ENCODE data around the gene SAMD11. TPM values are rescaled to one million over a fixed set of nuclear protein-coding genes. Genes with fewer than 3 reads are reported as not detected.

SAMD11 gene
- total RNA-seq, 1 experiment from 2014 or later = not detected

GRCh38 chr1:931380-932172 lies 7.9 kb downstream of the SAMD11 start:
- Histone ChIP-seq H4K20me1 (ENCODE audit: insufficient read depth, low read depth, low read length) (no peaks in the 10 kb centered on the region), H3K27me3 (ENCODE audit: low read length) (no peaks in the 10 kb centered on the region), H3K27ac (ENCODE audit: low read length) (no peak overlapping the region), H3K4me1 (ENCODE audit: low read length) (no peaks in the 10 kb centered on the region), H3K36me3 (ENCODE audit: insufficient read depth, low read length) (no peaks in the 10 kb centered on the region), H3K4me2 (ENCODE audit: low read depth, low read length, poor library complexity, severe bottlenecking) (no peak overlapping the region), H3K79me2 (ENCODE audit: low read length) (no peaks in the 10 kb centered on the region), H2AFZ (ENCODE audit: low read length) (no peak overlapping the region), H3K4me3 (ENCODE audit: low read length) (no peak overlapping the region), H3K9me3 (ENCODE audit: low read length) (no peaks in the 10 kb centered on the region), H3K9ac (ENCODE audit: low read length) (no peak overlapping the region), H3K9me2 (replicated peaks; ENCODE audit: insufficient read depth, low read length) (no peaks in the 10 kb centered on the region)
- no peak for DNase-seq

DNA sequence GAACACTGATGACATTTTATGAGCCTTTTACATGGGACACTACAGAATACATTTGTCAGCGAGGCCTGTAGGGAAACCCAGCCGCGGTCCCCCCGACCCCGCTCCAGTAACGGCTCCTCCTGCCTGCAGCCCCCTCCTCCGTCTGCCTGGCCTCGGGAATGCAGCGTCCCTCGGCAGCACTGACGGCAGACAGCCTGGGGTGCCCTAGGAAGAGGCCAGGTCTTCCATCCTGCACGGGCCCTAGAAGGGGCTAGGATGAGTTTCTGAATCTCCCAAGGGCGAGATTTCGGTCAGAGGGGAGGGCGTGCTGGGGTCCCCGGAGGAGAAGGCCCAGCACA lies 8.4 kb downstream of the SAMD11 start:
- H3K9me3 ChIP-seq (ENCODE audit: low read length) = no peaks in the 10 kb centered on the region
- no peak overlapping the region for H3K9ac ChIP-seq (ENCODE audit: low read length)
- no peaks in the 10 kb centered on the region for H3K36me3 ChIP-seq (ENCODE audit: insufficient read depth, low read length)
- no peaks in the 10 kb centered on the region for H3K27me3 ChIP-seq (ENCODE audit: low read length)
- no peaks in the 10 kb centered on the region for H3K9me2 ChIP-seq (replicated peaks; ENCODE audit: insufficient read depth, low read length)
- H3K4me1 ChIP-seq (ENCODE audit: low read length) = no peaks in the 10 kb centered on the region
- no peak overlapping the region for H3K4me2 ChIP-seq (ENCODE audit: low read depth, low read length, poor library complexity, severe bottlenecking)
- H4K20me1 ChIP-seq (ENCODE audit: insufficient read depth, low read depth, low read length) = no peaks in the 10 kb centered on the region
- H2AFZ ChIP-seq (ENCODE audit: low read length) = no peak overlapping the region
- no peaks in the 10 kb centered on the region for H3K79me2 ChIP-seq (ENCODE audit: low read length)
- no peak overlapping the region for H3K27ac ChIP-seq (ENCODE audit: low read length)
- H3K4me3 ChIP-seq (ENCODE audit: low read length) = no peak overlapping the region
- no peak for DNase-seq

GRCh38 chr1:932776-933602 lies 9.3 kb downstream of the SAMD11 start:
- DNase-seq = no peak
- Histone ChIP-seq H3K4me3 (ENCODE audit: low read length) (no peak overlapping the region), H3K79me2 (ENCODE audit: low read length) (no peaks in the 10 kb centered on the region), H3K4me2 (ENCODE audit: low read depth, low read length, poor library complexity, severe bottlenecking) (no peak overlapping the region), H3K9me2 (replicated peaks; ENCODE audit: insufficient read depth, low read length) (no peaks in the 10 kb centered on the region), H3K27ac (ENCODE audit: low read length) (no peak overlapping the region), H4K20me1 (ENCODE audit: insufficient read depth, low read depth, low read length) (no peaks in the 10 kb centered on the region), H3K27me3 (ENCODE audit: low read length) (no peaks in the 10 kb centered on the region), H3K9ac (ENCODE audit: low read length) (no peak overlapping the region), H3K4me1 (ENCODE audit: low read length) (no peaks in the 10 kb centered on the region), H3K9me3 (ENCODE audit: low read length) (no peaks in the 10 kb centered on the region), H3K36me3 (ENCODE audit: insufficient read depth, low read length) (no peaks in the 10 kb centered on the region), H2AFZ (ENCODE audit: low read length) (no peak overlapping the region)

DNA sequence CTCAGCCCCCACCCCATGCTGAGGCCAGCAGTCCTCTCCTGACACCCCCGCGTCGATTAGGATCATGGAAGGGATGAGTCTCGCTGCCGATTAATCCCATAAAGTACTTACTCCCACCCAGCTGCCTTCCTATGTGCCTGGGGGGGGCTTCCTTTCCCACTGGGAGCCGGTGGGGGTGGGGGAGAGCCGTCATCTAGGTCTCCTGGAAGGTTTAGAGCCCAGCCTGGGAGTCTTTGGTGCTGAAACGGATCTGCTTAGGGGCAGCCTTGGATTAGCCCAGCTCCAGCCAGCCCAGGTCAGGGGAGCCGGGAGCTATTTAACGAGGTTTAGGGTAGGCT lies 9.8 kb downstream of the SAMD11 start:
- H2AFZ ChIP-seq (ENCODE audit: low read length) = no peak overlapping the region
- H3K79me2 ChIP-seq (ENCODE audit: low read length) = no peaks in the 10 kb centered on the region
- H3K4me3 ChIP-seq (ENCODE audit: low read length) = no peak overlapping the region
- H3K4me1 ChIP-seq (ENCODE audit: low read length) = no peaks in the 10 kb centered on the region
- H3K27me3 ChIP-seq (ENCODE audit: low read length) = no peaks in the 10 kb centered on the region
- no peaks in the 10 kb centered on the region for H3K9me2 ChIP-seq (replicated peaks; ENCODE audit: insufficient read depth, low read length)
- H3K9me3 ChIP-seq (ENCODE audit: low read length) = no peaks in the 10 kb centered on the region
- H4K20me1 ChIP-seq (ENCODE audit: insufficient read depth, low read depth, low read length) = no peaks in the 10 kb centered on the region
- H3K27ac ChIP-seq (ENCODE audit: low read length) = no peak overlapping the region
- no peaks in the 10 kb centered on the region for H3K36me3 ChIP-seq (ENCODE audit: insufficient read depth, low read length)
- DNase-seq = no peak
- no peak overlapping the region for H3K9ac ChIP-seq (ENCODE audit: low read length)
- no peak overlapping the region for H3K4me2 ChIP-seq (ENCODE audit: low read depth, low read length, poor library complexity, severe bottlenecking)

DNA sequence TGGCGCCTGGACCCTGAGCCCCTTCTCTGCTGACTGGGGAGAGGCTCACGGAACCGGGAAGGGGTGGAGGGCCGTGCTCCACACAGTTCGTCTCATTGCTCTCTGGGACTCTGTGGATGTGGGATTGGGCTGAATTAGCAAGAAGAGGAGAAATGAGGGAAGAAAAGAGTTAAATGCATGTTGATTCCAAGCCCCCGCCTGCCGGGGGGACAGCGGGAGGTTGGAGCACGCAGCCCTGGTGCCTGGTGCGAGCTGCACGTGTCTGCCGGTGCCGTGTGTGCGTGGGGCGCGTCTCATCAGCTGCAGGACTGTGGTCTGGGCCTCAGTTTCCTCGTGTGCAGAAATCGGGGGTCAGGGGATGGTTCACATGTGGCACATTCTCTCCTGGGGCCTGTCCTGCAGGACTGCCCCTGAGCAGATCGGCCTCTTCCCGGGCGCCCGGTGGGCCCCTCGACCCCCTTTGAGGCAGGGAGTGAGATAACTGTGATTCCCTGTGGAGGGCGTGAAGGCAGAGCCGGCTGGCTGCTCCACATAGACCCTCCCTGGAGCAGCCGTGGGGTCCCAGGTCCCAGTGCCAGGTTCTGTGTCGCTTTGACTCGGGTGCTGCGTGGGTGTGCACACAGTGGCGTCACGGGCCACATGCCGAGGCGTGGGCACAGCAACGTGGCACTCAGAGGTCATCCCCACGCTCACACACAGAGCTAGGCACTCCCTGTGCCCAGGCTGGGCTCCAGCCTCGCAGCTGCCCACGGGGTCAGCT lies 11.4 kb downstream of the SAMD11 start:
- no peak overlapping the region for H3K27ac ChIP-seq (ENCODE audit: low read length)
- H3K27me3 ChIP-seq (ENCODE audit: low read length) = no peaks in the 10 kb centered on the region; the same call in 1 of the 2 replicates
- H3K9me3 ChIP-seq (ENCODE audit: low read length) = no peaks in the 10 kb centered on the region
- no peaks in the 10 kb centered on the region for H3K9me2 ChIP-seq (replicated peaks; ENCODE audit: insufficient read depth, low read length)
- no peak overlapping the region for H3K4me3 ChIP-seq (ENCODE audit: low read length)
- peaks cover 4% of the 10 kb centered on the region; the same call in 1 of the 2 replicates for H3K4me1 ChIP-seq (ENCODE audit: low read length)
- DNase-seq = no peak
- H3K4me2 ChIP-seq (ENCODE audit: low read depth, low read length, poor library complexity, severe bottlenecking) = no peak overlapping the region
- no peak overlapping the region for H3K9ac ChIP-seq (ENCODE audit: low read length)
- no peaks in the 10 kb centered on the region for H3K36me3 ChIP-seq (ENCODE audit: insufficient read depth, low read length)
- no peaks in the 10 kb centered on the region for H3K79me2 ChIP-seq (ENCODE audit: low read length)
- H2AFZ ChIP-seq (ENCODE audit: low read length) = no peak overlapping the region
- no peaks in the 10 kb centered on the region for H4K20me1 ChIP-seq (ENCODE audit: insufficient read depth, low read depth, low read length)

DNA sequence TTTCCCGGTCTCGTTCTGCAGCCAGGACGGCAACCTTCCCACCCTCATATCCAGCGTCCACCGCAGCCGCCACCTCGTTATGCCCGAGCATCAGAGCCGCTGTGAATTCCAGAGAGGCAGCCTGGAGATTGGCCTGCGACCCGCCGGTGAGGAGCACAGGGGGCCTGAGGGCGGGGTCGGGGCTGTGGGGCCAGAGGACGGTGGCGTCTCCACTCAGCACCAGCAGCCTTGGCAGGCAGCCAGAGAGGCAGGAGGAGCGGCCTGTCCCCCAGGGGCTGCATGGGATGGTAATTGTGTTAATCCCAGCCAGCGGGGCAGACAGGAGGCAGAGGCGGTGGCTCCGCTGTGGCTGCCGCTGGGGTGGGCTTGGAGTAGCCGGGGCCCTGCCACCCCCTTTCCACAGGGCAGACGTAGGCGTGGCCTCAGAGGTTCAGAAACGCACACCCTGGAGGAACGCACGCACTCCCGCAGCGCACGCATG lies 12.1 kb downstream of the SAMD11 start:
- Histone ChIP-seq H3K4me2 (ENCODE audit: low read depth, low read length, poor library complexity, severe bottlenecking) (no peak overlapping the region), H3K9me2 (replicated peaks; ENCODE audit: insufficient read depth, low read length) (no peaks in the 10 kb centered on the region), H3K27me3 (ENCODE audit: low read length) (no peaks in the 10 kb centered on the region; the same call in 1 of the 2 replicates), H3K4me1 (ENCODE audit: low read length) (peaks cover 9% of the 10 kb centered on the region), H3K36me3 (ENCODE audit: insufficient read depth, low read length) (no peaks in the 10 kb centered on the region), H2AFZ (ENCODE audit: low read length) (no peak overlapping the region), H3K9me3 (ENCODE audit: low read length) (no peaks in the 10 kb centered on the region), H3K27ac (ENCODE audit: low read length) (no peak overlapping the region), H3K79me2 (ENCODE audit: low read length) (no peaks in the 10 kb centered on the region), H3K4me3 (ENCODE audit: low read length) (no peak overlapping the region), H3K9ac (ENCODE audit: low read length) (no peak overlapping the region), H4K20me1 (ENCODE audit: insufficient read depth, low read depth, low read length) (peaks cover 5% of the 10 kb centered on the region; the same call in 1 of the 2 replicates)
- DNase-seq = peak; percentile 69

- no peaks in the 10 kb centered on the region for H3K79me2 ChIP-seq (ENCODE audit: low read length)
- no peaks in the 10 kb centered on the region for H3K9me3 ChIP-seq (ENCODE audit: low read length)
- H4K20me1 ChIP-seq (ENCODE audit: insufficient read depth, low read depth, low read length) = peaks cover 11% of the 10 kb centered on the region; the same call in 1 of the 2 replicates
- H3K9ac ChIP-seq (ENCODE audit: low read length) = no peak overlapping the region
- no peak overlapping the region for H3K27ac ChIP-seq (ENCODE audit: low read length)
- H3K4me3 ChIP-seq (ENCODE audit: low read length) = no peak overlapping the region
- no peak overlapping the region for H3K4me2 ChIP-seq (ENCODE audit: low read depth, low read length, poor library complexity, severe bottlenecking)
- no peaks in the 10 kb centered on the region; the same call in 1 of the 2 replicates for H3K27me3 ChIP-seq (ENCODE audit: low read length)
- no peak for DNase-seq
- H3K9me2 ChIP-seq (replicated peaks; ENCODE audit: insufficient read depth, low read length) = no peaks in the 10 kb centered on the region
- no peak overlapping the region for H2AFZ ChIP-seq (ENCODE audit: low read length)
- H3K4me1 ChIP-seq (ENCODE audit: low read length) = peaks cover 14% of the 10 kb centered on the region
- no peaks in the 10 kb centered on the region for H3K36me3 ChIP-seq (ENCODE audit: insufficient read depth, low read length)
Observed at GRCh38 chr1:936348-937264, 12.9 kb downstream of the SAMD11 start.

Measured in Karpas-422 (cell line).